ENCODE measurements around the gene ZBTB7C. TPM values are rescaled to one million over a fixed set of nuclear protein-coding genes. Genes with fewer than 3 reads are reported as not detected.

The ZBTB7C gene
- total and polyA plus RNA-seq, 2 of the 4 experiments (the other 2 are of a cell fraction) = not detected

DNA sequence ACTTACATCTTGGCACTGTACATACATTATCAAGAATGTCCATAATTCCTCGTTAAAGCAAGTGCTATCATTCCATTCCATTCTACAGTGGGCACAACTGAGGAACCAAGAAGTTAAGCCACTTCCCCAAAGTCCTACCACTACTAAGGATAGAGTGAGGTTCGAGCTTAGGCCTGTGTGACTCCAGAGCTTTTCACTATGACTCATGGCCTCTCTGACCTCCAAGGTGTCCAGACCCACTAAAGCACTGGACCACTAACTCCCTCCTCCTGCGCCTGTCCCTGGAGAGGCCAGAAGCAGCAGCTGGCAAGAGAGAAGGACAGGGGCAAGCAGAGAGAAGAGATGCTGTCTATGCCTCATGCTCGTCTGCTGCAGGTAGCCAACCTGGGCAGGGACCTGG, 117.0 kb downstream of the ZBTB7C start:
- H3K4me1 ChIP-seq (ENCODE audit: control insufficient read depth, insufficient read depth, low read length) = no peaks in the 10 kb centered on the region
- in situ Hi-C loops (cut with MboI; ENCODE audit: low sequenced_read_pairs) = no loop called here
- no peak overlapping the region for H3K18ac ChIP-seq (ENCODE audit: low read depth, low read length)
- TF ChIP-seq RCOR1 (IDR thresholded peaks at IDR 0.05; ENCODE audit: insufficient replicate concordance, low read length) = no peak
- no peak for TF ChIP-seq CEBPB (IDR thresholded peaks at IDR 0.05; ENCODE audit: low read depth, low read length)
- no peak for TF ChIP-seq FOS (IDR thresholded peaks at IDR 0.05; ENCODE audit: low read depth, low read length)
- no peak for TF ChIP-seq NFE2L2 (IDR thresholded peaks at IDR 0.05; ENCODE audit: low read depth, low read length)
- TF ChIP-seq BHLHE40 (IDR thresholded peaks at IDR 0.05; ENCODE audit: low read depth, low read length) = no peak
- no peak for TF ChIP-seq RFX5 (IDR thresholded peaks at IDR 0.05; ENCODE audit: low read depth, low read length)
- TF ChIP-seq SMC3 (IDR thresholded peaks at IDR 0.05; ENCODE audit: low read depth, low read length) = no peak
- no peak for TF ChIP-seq MXI1 (IDR thresholded peaks at IDR 0.05; ENCODE audit: borderline replicate concordance, low read depth, low read length)
- TF ChIP-seq, protein P1, sequence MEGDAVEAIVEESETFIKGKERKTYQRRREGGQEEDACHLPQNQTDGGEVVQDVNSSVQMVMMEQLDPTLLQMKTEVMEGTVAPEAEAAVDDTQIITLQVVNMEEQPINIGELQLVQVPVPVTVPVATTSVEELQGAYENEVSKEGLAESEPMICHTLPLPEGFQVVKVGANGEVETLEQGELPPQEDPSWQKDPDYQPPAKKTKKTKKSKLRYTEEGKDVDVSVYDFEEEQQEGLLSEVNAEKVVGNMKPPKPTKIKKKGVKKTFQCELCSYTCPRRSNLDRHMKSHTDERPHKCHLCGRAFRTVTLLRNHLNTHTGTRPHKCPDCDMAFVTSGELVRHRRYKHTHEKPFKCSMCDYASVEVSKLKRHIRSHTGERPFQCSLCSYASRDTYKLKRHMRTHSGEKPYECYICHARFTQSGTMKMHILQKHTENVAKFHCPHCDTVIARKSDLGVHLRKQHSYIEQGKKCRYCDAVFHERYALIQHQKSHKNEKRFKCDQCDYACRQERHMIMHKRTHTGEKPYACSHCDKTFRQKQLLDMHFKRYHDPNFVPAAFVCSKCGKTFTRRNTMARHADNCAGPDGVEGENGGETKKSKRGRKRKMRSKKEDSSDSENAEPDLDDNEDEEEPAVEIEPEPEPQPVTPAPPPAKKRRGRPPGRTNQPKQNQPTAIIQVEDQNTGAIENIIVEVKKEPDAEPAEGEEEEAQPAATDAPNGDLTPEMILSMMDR (conservative IDR thresholded peaks at IDR 0.05; ENCODE audit: low read depth, low read length) = no peak
- no TSS peak for BruUV-seq (replicated peaks)
- H2BK15ac ChIP-seq (ENCODE audit: low read depth, low read length) = no peak overlapping the region
- DNase-seq (no peak), ATAC-seq (ENCODE audit: low read depth) (no peak)
- H3K36me3 ChIP-seq (ENCODE audit: control insufficient read depth, insufficient read depth, low read length) = no peaks in the 10 kb centered on the region
- no peak overlapping the region for H2BK5ac ChIP-seq (ENCODE audit: low read depth, low read length, poor library complexity, severe bottlenecking)
- H4K8ac ChIP-seq (ENCODE audit: low read depth in 2 of 2, low read length in 2 of 2) = no peak overlapping the region
- H3K56ac ChIP-seq (ENCODE audit: extremely low read depth, insufficient read depth, low read length) = no peak overlapping the region
- H3K27ac ChIP-seq (ENCODE audit: insufficient read depth, low read length) = no peak overlapping the region
- no peak overlapping the region for H4K5ac ChIP-seq (ENCODE audit: low read depth, low read length)
- H3K14ac ChIP-seq (replicated peaks; ENCODE audit: low read depth, low read length) = no peak overlapping the region
- H2AFZ ChIP-seq (replicated peaks; ENCODE audit: low read length, poor library complexity) = no peak overlapping the region
- H3K4me3 ChIP-seq (ENCODE audit: insufficient read depth, low read depth, low read length) = no peak overlapping the region
- no peaks in the 10 kb centered on the region for H3K79me1 ChIP-seq (ENCODE audit: low read depth in 1 of 2, low read length in 2 of 2)
- intact Hi-C loops (cut with micrococcal nuclease) = no loop called here
- ChIA-PET CTCF (interaction anchor here (0.6 kb wide), 1 partner anchor 15 kb away, joined by 7 read pairs; no protein-coding TSS in a partner anchor), POLR2A (ENCODE audit: unreplicated experiment) (no interaction called here)
- H2BK120ac ChIP-seq (ENCODE audit: low read depth, low read length) = no peak overlapping the region
- no peak overlapping the region for H2BK20ac ChIP-seq (ENCODE audit: low read depth, low read length)
- H2AK5ac ChIP-seq (ENCODE audit: low read depth, low read length) = no peak overlapping the region
- H3K27me3 ChIP-seq (ENCODE audit: control insufficient read depth, insufficient read depth, low read length) = no peaks in the 10 kb centered on the region
- no peaks in the 10 kb centered on the region for H4K20me1 ChIP-seq (ENCODE audit: insufficient read depth, low read length)
- no peak overlapping the region for H3K9ac ChIP-seq (ENCODE audit: low read depth, low read length)
- no peak overlapping the region for H3K4me2 ChIP-seq (ENCODE audit: low read depth, low read length)
- no peak overlapping the region for H4K91ac ChIP-seq (ENCODE audit: insufficient read depth, low read depth, low read length)
- no peak overlapping the region for H3K23ac ChIP-seq (ENCODE audit: low read depth, low read length)
- WGBS, 2 experiments (ENCODE audit: extremely low coverage in 2 of 2, insufficient read length in 1 of 2) = no CpG with 5 or more reads among the region's 4 CpGs
- no peaks in the 10 kb centered on the region for H3K9me1 ChIP-seq (ENCODE audit: insufficient read depth, low read length)
- no peak overlapping the region for H2AK9ac ChIP-seq (replicated peaks; ENCODE audit: low read depth, low read length, poor library complexity)
- no peak overlapping the region for H3K4ac ChIP-seq (ENCODE audit: low read depth, low read length)
- dilution Hi-C loops (cut with HindIII; ENCODE audit: low sequenced_read_pairs, unreplicated experiment) = no loop called here
- no peaks in the 10 kb centered on the region for H3K9me3 ChIP-seq (ENCODE audit: control insufficient read depth, insufficient read depth, low read length)
